Muscle of leg (tissue), 11 donors: ENCODE measurements around the gene ZFAND5. TPM values are rescaled to one million over a fixed set of nuclear protein-coding genes. Genes with fewer than 3 reads are reported as not detected.

ENCODE experiments used
- DNase-seq: peaks from one replicate; pipeline ENCODE4 v3.0.0; 2013
- H3K27ac ChIP-seq: one replicate; pipeline ENCODE4 v1.5.1; 2013; ENCODE audit warnings: mild to moderate bottlenecking, low read length, control low read depth
- H3K27me3 ChIP-seq: one replicate; pipeline ENCODE4 v1.6.1; 2013; ENCODE audit warnings: low read length; ENCODE audit not compliant: control insufficient read depth, insufficient read depth
- H3K36me3 ChIP-seq: one replicate; pipeline ENCODE4 v1.6.1; 2013; ENCODE audit warnings: low read length; ENCODE audit not compliant: control insufficient read depth, insufficient read depth
- H3K4me1 ChIP-seq: one replicate; pipeline ENCODE4 v1.6.1; 2013; ENCODE audit warnings: low read length; ENCODE audit not compliant: control insufficient read depth, insufficient read depth
- H3K4me3 ChIP-seq: one replicate; pipeline ENCODE4 v1.5.1; 2013; ENCODE audit warnings: low read length, control low read depth
- H3K9me3 ChIP-seq: replicated peaks from 2 replicates; pipeline ENCODE4 v1.6.1; 2013; ENCODE audit warnings: low read depth, low read length; ENCODE audit not compliant: control insufficient read depth
- WGBS: methylation state at CpG from one replicate; pipeline ENCODE4 v1.1.5; 2013; ENCODE audit warnings: missing lambda C conversion rate; ENCODE audit not compliant: insufficient coverage; 5-methylcytosine and 5-hydroxymethylcytosine counted together
- polyA plus RNA-seq, 8 donors: library from polyadenylated mRNA; unstranded; fragments of 120-200 nt; gene quantifications; one replicate each; pipeline versions ENCODE4 v1.2.1 to v1.2.3, GENCODE V29; 2013; ENCODE audit warnings: inconsistent platforms in 1 of 8, low replicate concordance in 1 of 8; ENCODE audit not compliant: insufficient read length in 8 of 8, insufficient read depth in 1 of 8
- total RNA-seq: library from RNA; stranded (reverse); fragments of 120-200 nt; gene quantifications from one replicate; pipeline ENCODE4 v1.2.4, GENCODE V29; 2013

ZFAND5 gene
- total and polyA plus RNA-seq, 9 donors, result 83.3 to 146 (median 132) TPM

GRCh38 chr9:72365525-72366256, 683 bp upstream of the ZFAND5 start:
- DNase-seq, result peak; percentile 93
- Histone ChIP-seq H3K27me3 (no peaks in the 10 kb centered on the region), H3K36me3 (peaks cover 3% of the 10 kb centered on the region), H3K4me1 (peaks cover 5% of the 10 kb centered on the region), H3K27ac (peak overlapping the region; percentile 98), H3K9me3 (no peaks in the 10 kb centered on the region), H3K4me3 (peak overlapping the region; percentile 46)
- 0% methylated on average over 28 of the region's 38 CpGs for WGBS

GRCh38 chr9:72363908-72364678, 915 bp downstream of the ZFAND5 start:
- peak; percentile 81 for DNase-seq
- Histone ChIP-seq H3K4me1 (peaks cover 8% of the 10 kb centered on the region), H3K4me3 (peak overlapping the region; percentile 71), H3K9me3 (no peaks in the 10 kb centered on the region), H3K27me3 (no peaks in the 10 kb centered on the region), H3K36me3 (peaks cover 9% of the 10 kb centered on the region), H3K27ac (peak overlapping the region; percentile 98)
- under 1% methylated on average over 69 of the region's 73 CpGs for WGBS

GRCh38 chr9:72363236-72363635, 1.8 kb downstream of the ZFAND5 start:
- Histone ChIP-seq H3K9me3 (no peaks in the 10 kb centered on the region), H3K27ac (peak overlapping the region; percentile 98), H3K36me3 (peaks cover 12% of the 10 kb centered on the region), H3K4me1 (peaks cover 8% of the 10 kb centered on the region), H3K27me3 (no peaks in the 10 kb centered on the region), H3K4me3 (peak overlapping the region; percentile 71)
- no CpG with 5 or more reads among the region's 2 CpGs for WGBS
- DNase-seq, result peak; percentile 40

GRCh38 chr9:72362680-72363139, 2.3 kb downstream of the ZFAND5 start:
- no peaks in the 10 kb centered on the region for H3K27me3 ChIP-seq
- WGBS, result 0% methylated on average over 1 of the region's 2 CpGs

GRCh38 chr9:72362118-72362531, 2.9 kb downstream of the ZFAND5 start:
- Histone ChIP-seq H3K27me3 (no peaks in the 10 kb centered on the region), H3K36me3 (peaks cover 14% of the 10 kb centered on the region), H3K4me1 (peaks cover 8% of the 10 kb centered on the region), H3K4me3 (peak overlapping the region; percentile 71), H3K9me3 (no peaks in the 10 kb centered on the region), H3K27ac (peak overlapping the region; percentile 98)
- DNase-seq, result no peak
- WGBS, result no CpG with 5 or more reads among the region's 2 CpGs

More at GRCh38 chr9:72362680-72363139, 2.3 kb downstream of the ZFAND5 start:
- Histone ChIP-seq H3K27ac (peak overlapping the region; percentile 98), H3K4me3 (peak overlapping the region; percentile 71), H3K9me3 (no peaks in the 10 kb centered on the region), H3K4me1 (peaks cover 8% of the 10 kb centered on the region), H3K36me3 (peaks cover 14% of the 10 kb centered on the region)
- peak; percentile 94 for DNase-seq

GRCh38 chr9:72361217-72361616, 3.8 kb downstream of the ZFAND5 start:
- H3K27ac ChIP-seq, result peak overlapping the region; percentile 14
- 50% methylated on average over 2 of the region's 3 CpGs for WGBS
- H3K9me3 ChIP-seq, result no peaks in the 10 kb centered on the region
- H3K4me3 ChIP-seq, result no peak overlapping the region
- H3K4me1 ChIP-seq, result peaks cover 8% of the 10 kb centered on the region
- H3K27me3 ChIP-seq, result no peaks in the 10 kb centered on the region
- H3K36me3 ChIP-seq, result peaks cover 21% of the 10 kb centered on the region
- no peak for DNase-seq

GRCh38 chr9:72360324-72360723, 4.7 kb downstream of the ZFAND5 start:
- Histone ChIP-seq H3K4me1 (peaks cover 8% of the 10 kb centered on the region), H3K27ac (no peak overlapping the region), H3K27me3 (no peaks in the 10 kb centered on the region), H3K36me3 (peaks cover 26% of the 10 kb centered on the region), H3K4me3 (no peak overlapping the region), H3K9me3 (no peaks in the 10 kb centered on the region)
- DNase-seq, result no peak

GRCh38 chr9:72356041-72356582, 8.9 kb downstream of the ZFAND5 start:
- 0% methylated on average over 2 of the region's 8 CpGs for WGBS
- Histone ChIP-seq H3K4me3 (no peak overlapping the region), H3K36me3 (peaks cover 34% of the 10 kb centered on the region), H3K27ac (no peak overlapping the region), H3K27me3 (no peaks in the 10 kb centered on the region), H3K4me1 (peaks cover 4% of the 10 kb centered on the region), H3K9me3 (no peaks in the 10 kb centered on the region)
- peak; percentile 89 for DNase-seq

GRCh38 chr9:72355153-72355552, 9.9 kb downstream of the ZFAND5 start:
- peaks cover 34% of the 10 kb centered on the region for H3K36me3 ChIP-seq
- WGBS, result no CpG with 5 or more reads among the region's 4 CpGs
- no peaks in the 10 kb centered on the region for H3K27me3 ChIP-seq
- H3K27ac ChIP-seq, result no peak overlapping the region
- H3K9me3 ChIP-seq, result no peaks in the 10 kb centered on the region
- H3K4me3 ChIP-seq, result no peak overlapping the region
- no peaks in the 10 kb centered on the region for H3K4me1 ChIP-seq
- DNase-seq, result no peak

GRCh38 chr9:72354704-72355103, 10.3 kb downstream of the ZFAND5 start:
- DNase-seq, result no peak
- no peak overlapping the region for H3K4me3 ChIP-seq
- peaks cover 33% of the 10 kb centered on the region for H3K36me3 ChIP-seq
- no CpG with 5 or more reads among the region's 1 CpG for WGBS
- no peaks in the 10 kb centered on the region for H3K9me3 ChIP-seq
- H3K4me1 ChIP-seq, result no peaks in the 10 kb centered on the region
- H3K27me3 ChIP-seq, result no peaks in the 10 kb centered on the region
- H3K27ac ChIP-seq, result no peak overlapping the region
